OCI-LY7 (cell line): Measurements from ENCODE around the gene GAST.

Source experiments
- EZH2phosphoT487 ChIP-seq: fragments of 200-600 bp; sonication (generic); IDR thresholded peaks from 2 replicates; pipeline ENCODE4 v1.6.1; 2018; ENCODE audit warnings: low read depth, borderline replicate concordance, mild to moderate bottlenecking, mixed run types, antibody characterized with exemption, low read length, moderate library complexity, mixed read lengths
- TF ChIP-seq, protein P1 (sequence below): fragments of 200-600 bp; sonication (generic); conservative IDR thresholded peaks from 2 replicates; pipeline ENCODE4 v1.5.1; 2014; ENCODE audit warnings: mild to moderate bottlenecking, antibody characterized with exemption, low read length, moderate library complexity, mixed read lengths

- TF ChIP-seq EZH2phosphoT487, result no peak
- TF ChIP-seq, protein P1, sequence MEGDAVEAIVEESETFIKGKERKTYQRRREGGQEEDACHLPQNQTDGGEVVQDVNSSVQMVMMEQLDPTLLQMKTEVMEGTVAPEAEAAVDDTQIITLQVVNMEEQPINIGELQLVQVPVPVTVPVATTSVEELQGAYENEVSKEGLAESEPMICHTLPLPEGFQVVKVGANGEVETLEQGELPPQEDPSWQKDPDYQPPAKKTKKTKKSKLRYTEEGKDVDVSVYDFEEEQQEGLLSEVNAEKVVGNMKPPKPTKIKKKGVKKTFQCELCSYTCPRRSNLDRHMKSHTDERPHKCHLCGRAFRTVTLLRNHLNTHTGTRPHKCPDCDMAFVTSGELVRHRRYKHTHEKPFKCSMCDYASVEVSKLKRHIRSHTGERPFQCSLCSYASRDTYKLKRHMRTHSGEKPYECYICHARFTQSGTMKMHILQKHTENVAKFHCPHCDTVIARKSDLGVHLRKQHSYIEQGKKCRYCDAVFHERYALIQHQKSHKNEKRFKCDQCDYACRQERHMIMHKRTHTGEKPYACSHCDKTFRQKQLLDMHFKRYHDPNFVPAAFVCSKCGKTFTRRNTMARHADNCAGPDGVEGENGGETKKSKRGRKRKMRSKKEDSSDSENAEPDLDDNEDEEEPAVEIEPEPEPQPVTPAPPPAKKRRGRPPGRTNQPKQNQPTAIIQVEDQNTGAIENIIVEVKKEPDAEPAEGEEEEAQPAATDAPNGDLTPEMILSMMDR, result no peak
Observed at GRCh38 chr17:41717408-41718286, 5.5 kb downstream of the GAST start.
